SW 1271 (cell line): ENCODE results near the gene NPC1.
"Not testable (repeated sequence)": the region's sequence is repeated elsewhere in the genome, so short reads cannot be mapped to it uniquely, and the experiment has no call there.

Source experiments
- DNase-seq, 2 experiments: peaks; one replicate each; lab custom pipeline; 2025; lab: John Stamatoyannopoulos, UW

NPC1 gene

GRCh38 chr18:23523429-23524212 is 62.7 kb downstream of the NPC1 start:
- no peak for DNase-seq

- no peak for DNase-seq
Observed at GRCh38 chr18:23521907-23522306, 64.4 kb downstream of the NPC1 start.

GRCh38 chr18:23521271-23521670 is 65.0 kb downstream of the NPC1 start:
- no peak for DNase-seq

- no peak for DNase-seq
Observed at GRCh38 chr18:23519734-23520133, 66.6 kb downstream of the NPC1 start.

- peak; percentile 31 to 75 for DNase-seq
Observed at GRCh38 chr18:23515911-23516546, 70.3 kb downstream of the NPC1 start.

- no peak for DNase-seq
Observed at GRCh38 chr18:23512641-23513040, 73.7 kb downstream of the NPC1 start.

- not testable (repeated sequence) for DNase-seq
Observed at GRCh38 chr18:23512216-23512615, 74.1 kb downstream of the NPC1 start.

GRCh38 chr18:23510923-23511322 is 75.4 kb downstream of the NPC1 start:
- DNase-seq, result not testable (repeated sequence)

- DNase-seq, result no peak
Observed at GRCh38 chr18:23506393-23506792, 79.9 kb downstream of the NPC1 start.

GRCh38 chr18:23504720-23505119 is 81.6 kb downstream of the NPC1 start:
- no peak for DNase-seq

- no peak for DNase-seq
Observed at GRCh38 chr18:23503963-23504344, 82.4 kb downstream of the NPC1 start.

- DNase-seq, result peak; percentile 75 to 84
Observed at GRCh38 chr18:23503038-23503962, 83.0 kb downstream of the NPC1 start, which contains the start of gene RMC1. Gene RMC1 (plus strand): TSS chr18:23503511. CDS start chr18:23503619, 108 bp downstream.

- peak in 1 of 2 experiments; percentile 26 for DNase-seq
Observed at GRCh38 chr18:23502516-23503037, 83.7 kb downstream of the NPC1 start.

GRCh38 chr18:23501626-23502025 is 84.7 kb downstream of the NPC1 start:
- DNase-seq, result no peak

- no peak for DNase-seq
Observed at GRCh38 chr18:23499291-23499781, 87.0 kb downstream of the NPC1 start.

- DNase-seq, result peak; percentile 56 to 76
Observed at GRCh38 chr18:23498877-23499276, 87.4 kb downstream of the NPC1 start.

- no peak for DNase-seq
Observed at GRCh38 chr18:23498117-23498516, 88.2 kb downstream of the NPC1 start.

- no peak for DNase-seq
Observed at GRCh38 chr18:23495723-23496440, 90.4 kb downstream of the NPC1 start.

- DNase-seq, result no peak
Observed at GRCh38 chr18:23494992-23495391, 91.3 kb downstream of the NPC1 start.

GRCh38 chr18:23493654-23494053 is 92.7 kb downstream of the NPC1 start:
- no peak for DNase-seq

- not testable (repeated sequence) for DNase-seq
Observed at GRCh38 chr18:23489586-23489985, 96.7 kb downstream of the NPC1 start.
